ENCODE results near the gene LRRC8D. TPM values are rescaled to one million over a fixed set of nuclear protein-coding genes. Genes with fewer than 3 reads are reported as not detected.

LRRC8D gene
- total and polyA plus RNA-seq, 2 experiments from 2014 or later, result 30.1 to 30.7 TPM

GRCh38 chr1:89943846-89944781 is 123.3 kb downstream of the LRRC8D start:
- H3K9me2 ChIP-seq (ENCODE audit: insufficient read depth), result no peaks in the 10 kb centered on the region
- no peak for TF ChIP-seq EZH2phosphoT487 (IDR thresholded peaks at IDR 0.05; ENCODE audit: insufficient read depth, low read depth)
- no peak for TF ChIP-seq EZH2 (IDR thresholded peaks at IDR 0.05; ENCODE audit: insufficient read depth, poor library complexity, severe bottlenecking)
- no peak overlapping the region for H3K4me3 ChIP-seq
- H3K9ac ChIP-seq, result no peak overlapping the region
- no peak overlapping the region for H3K4me2 ChIP-seq (ENCODE audit: unreplicated experiment)
- no peak overlapping the region for H2AFZ ChIP-seq
- H3K79me2 ChIP-seq (ENCODE audit: insufficient read depth), result no peaks in the 10 kb centered on the region
- peaks cover 16% of the 10 kb centered on the region for H3K4me1 ChIP-seq (ENCODE audit: insufficient read depth)
- 73 to 78% methylated on average over 5 of the region's 5 CpGs for WGBS, 2 experiments (ENCODE audit: low coverage in 1 of 2, low lambda C conversion rate in 2 of 2, missing lambda C conversion rate in 2 of 2)
- in situ Hi-C loops (cut with MboI), result no loop called here
- no peaks in the 10 kb centered on the region for H3K36me3 ChIP-seq (ENCODE audit: low read depth)
- H4K20me1 ChIP-seq (ENCODE audit: insufficient read depth), result no peaks in the 10 kb centered on the region
- H3F3A ChIP-seq (ENCODE audit: insufficient read depth), result peaks cover 24% of the 10 kb centered on the region; the same call in 1 of the 2 replicates
- no peak for DNase-seq
- H3K27me3 ChIP-seq (replicated peaks; ENCODE audit: insufficient read depth), result no peaks in the 10 kb centered on the region
- no peak overlapping the region for H3K27ac ChIP-seq
- H3K9me3 ChIP-seq (ENCODE audit: low read depth), result no peaks in the 10 kb centered on the region

GRCh38 chr1:89945852-89946476 is 125.1 kb downstream of the LRRC8D start:
- no peak overlapping the region for H3K9ac ChIP-seq
- H4K20me1 ChIP-seq (ENCODE audit: insufficient read depth), result no peaks in the 10 kb centered on the region
- H3K36me3 ChIP-seq (ENCODE audit: low read depth), result no peaks in the 10 kb centered on the region
- H3K4me3 ChIP-seq, result no peak overlapping the region
- in situ Hi-C loops (cut with MboI), result no loop called here
- H3K27me3 ChIP-seq (replicated peaks; ENCODE audit: insufficient read depth), result no peaks in the 10 kb centered on the region
- no peak overlapping the region for H3K27ac ChIP-seq
- peak; percentile 26 for DNase-seq
- 69 to 75% methylated on average over 5 of the region's 5 CpGs for WGBS, 2 experiments (ENCODE audit: low coverage in 1 of 2, low lambda C conversion rate in 2 of 2, missing lambda C conversion rate in 2 of 2)
- no peak for TF ChIP-seq EZH2 (IDR thresholded peaks at IDR 0.05; ENCODE audit: insufficient read depth, poor library complexity, severe bottlenecking)
- H2AFZ ChIP-seq, result no peak overlapping the region
- H3K4me2 ChIP-seq (ENCODE audit: unreplicated experiment), result no peak overlapping the region
- H3F3A ChIP-seq (ENCODE audit: insufficient read depth), result peaks cover 24% of the 10 kb centered on the region; the same call in 1 of the 2 replicates
- H3K79me2 ChIP-seq (ENCODE audit: insufficient read depth), result no peaks in the 10 kb centered on the region
- no peaks in the 10 kb centered on the region for H3K9me3 ChIP-seq (ENCODE audit: low read depth)
- no peaks in the 10 kb centered on the region for H3K9me2 ChIP-seq (ENCODE audit: insufficient read depth)
- H3K4me1 ChIP-seq (ENCODE audit: insufficient read depth), result peaks cover 16% of the 10 kb centered on the region

- no peak for TF ChIP-seq EZH2 (IDR thresholded peaks at IDR 0.05; ENCODE audit: insufficient read depth, poor library complexity, severe bottlenecking)
- TF ChIP-seq EZH2phosphoT487 (IDR thresholded peaks at IDR 0.05; ENCODE audit: insufficient read depth, low read depth), result no peak
- Histone ChIP-seq H3F3A (ENCODE audit: insufficient read depth) (peaks cover 26% of the 10 kb centered on the region), H3K9ac (no peak overlapping the region), H4K20me1 (ENCODE audit: insufficient read depth) (no peaks in the 10 kb centered on the region), H3K27ac (no peak overlapping the region), H3K27me3 (replicated peaks; ENCODE audit: insufficient read depth) (no peaks in the 10 kb centered on the region), H3K4me1 (ENCODE audit: insufficient read depth) (peaks cover 18% of the 10 kb centered on the region), H3K9me3 (ENCODE audit: low read depth) (no peaks in the 10 kb centered on the region), H3K4me3 (no peak overlapping the region), H3K79me2 (ENCODE audit: insufficient read depth) (no peaks in the 10 kb centered on the region), H3K36me3 (ENCODE audit: low read depth) (no peaks in the 10 kb centered on the region), H2AFZ (no peak overlapping the region), H3K4me2 (ENCODE audit: unreplicated experiment) (no peak overlapping the region), H3K9me2 (ENCODE audit: insufficient read depth) (no peaks in the 10 kb centered on the region)
- WGBS, 2 experiments (ENCODE audit: low coverage in 1 of 2, low lambda C conversion rate in 2 of 2, missing lambda C conversion rate in 2 of 2), result 0 to 11% methylated on average over 1 of the region's 1 CpG
- DNase-seq, result no peak
- in situ Hi-C loops (cut with MboI), result no loop called here
Observed at GRCh38 chr1:89946532-89946931, 125.7 kb downstream of the LRRC8D start.

GRCh38 chr1:89948722-89949345 is 128.0 kb downstream of the LRRC8D start:
- no peaks in the 10 kb centered on the region for H3K79me2 ChIP-seq (ENCODE audit: insufficient read depth)
- no peaks in the 10 kb centered on the region for H3K36me3 ChIP-seq (ENCODE audit: low read depth)
- H3K4me1 ChIP-seq (ENCODE audit: insufficient read depth), result peaks cover 26% of the 10 kb centered on the region
- TF ChIP-seq EZH2 (IDR thresholded peaks at IDR 0.05; ENCODE audit: insufficient read depth, poor library complexity, severe bottlenecking), result no peak
- TF ChIP-seq EZH2phosphoT487 (IDR thresholded peaks at IDR 0.05; ENCODE audit: insufficient read depth, low read depth), result no peak
- peaks cover 26% of the 10 kb centered on the region for H3F3A ChIP-seq (ENCODE audit: insufficient read depth)
- H3K4me3 ChIP-seq, result no peak overlapping the region
- WGBS, 2 experiments (ENCODE audit: low coverage in 1 of 2, low lambda C conversion rate in 2 of 2, missing lambda C conversion rate in 2 of 2), result 90 to 98% methylated on average over 6 of the region's 6 CpGs
- H2AFZ ChIP-seq, result no peak overlapping the region
- no peak overlapping the region for H3K9ac ChIP-seq
- H3K9me2 ChIP-seq (ENCODE audit: insufficient read depth), result no peaks in the 10 kb centered on the region
- H4K20me1 ChIP-seq (ENCODE audit: insufficient read depth), result no peaks in the 10 kb centered on the region
- no peak overlapping the region for H3K27ac ChIP-seq
- H3K9me3 ChIP-seq (ENCODE audit: low read depth), result no peaks in the 10 kb centered on the region
- in situ Hi-C loops (cut with MboI), result no loop called here
- no peak overlapping the region for H3K4me2 ChIP-seq (ENCODE audit: unreplicated experiment)
- DNase-seq, result no peak
- no peaks in the 10 kb centered on the region for H3K27me3 ChIP-seq (replicated peaks; ENCODE audit: insufficient read depth)

Measured in GM23248 (cell line).